Measurements from ENCODE around the gene TF.

TF gene

GRCh38 chr3:133805384-133805701 is 59.1 kb downstream of the TF start:
- in situ Hi-C loops (cut with MboI; ENCODE audit: low sequenced_read_pairs): no loop called here

DNA sequence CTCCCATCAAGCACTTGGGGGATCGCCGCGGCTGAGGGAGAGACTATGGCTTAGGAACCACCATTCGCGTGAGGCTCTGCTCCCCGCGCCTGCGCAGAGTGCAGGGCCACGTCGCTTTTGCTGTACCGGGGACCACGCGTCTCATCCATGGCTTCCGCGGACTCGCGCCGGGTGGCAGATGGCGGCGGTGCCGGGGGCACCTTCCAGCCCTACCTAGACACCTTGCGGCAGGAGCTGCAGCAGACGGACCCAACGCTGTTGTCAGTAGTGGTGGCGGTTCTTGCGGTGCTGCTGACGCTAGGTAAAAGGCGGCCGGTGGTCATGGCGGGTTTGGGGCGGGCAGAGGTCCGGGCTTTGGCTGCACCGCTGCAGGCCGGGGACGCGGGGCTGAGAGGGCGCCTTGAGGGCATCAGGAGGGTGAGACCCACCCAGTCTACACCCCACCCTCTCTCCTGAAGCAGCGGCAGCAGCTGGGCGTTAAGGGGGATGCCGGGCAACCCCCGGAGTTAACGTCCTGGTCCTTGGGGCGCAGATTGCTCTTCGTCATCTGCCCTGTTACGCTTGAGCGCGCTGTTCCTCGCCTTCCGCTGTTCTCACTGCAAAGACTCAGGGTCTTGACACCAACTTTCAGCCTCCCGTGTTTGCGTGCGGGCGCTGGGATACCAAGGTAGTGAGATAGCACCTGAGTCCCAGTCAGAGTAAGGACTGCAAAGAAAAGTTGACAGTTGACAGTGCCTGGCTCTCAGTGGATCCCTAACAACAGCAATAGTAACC is 59.7 kb downstream of the TF start, which contains the start of gene SRPRB:
SRPRB (plus strand) TSS at position 114 of the 774 bp plus-strand sequence; CDS start at position 148, 34 bp downstream.
- in situ Hi-C loops (cut with MboI; ENCODE audit: low sequenced_read_pairs): no loop called here

DNA sequence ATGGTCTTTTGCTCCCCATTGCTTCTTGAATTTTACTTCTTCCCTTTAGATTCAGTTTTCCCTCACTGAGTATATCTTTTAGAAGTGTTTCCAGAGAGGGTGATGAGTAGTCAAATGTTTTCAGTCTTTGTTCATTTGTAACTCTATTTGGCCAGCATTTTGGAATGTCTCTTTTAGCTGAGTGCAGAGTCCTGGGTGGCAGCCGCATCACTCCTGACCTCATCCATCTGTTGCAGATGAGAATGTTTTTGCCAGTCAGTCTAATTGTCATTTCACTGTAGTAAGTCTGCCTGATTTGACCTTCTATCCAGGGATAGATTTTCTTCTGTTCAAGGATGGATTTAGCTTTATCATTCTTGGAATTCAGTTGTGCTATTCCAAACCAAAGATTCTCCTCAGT is 66.7 kb downstream of the TF start:
- in situ Hi-C loops (cut with MboI; ENCODE audit: low sequenced_read_pairs): no loop called here

DNA sequence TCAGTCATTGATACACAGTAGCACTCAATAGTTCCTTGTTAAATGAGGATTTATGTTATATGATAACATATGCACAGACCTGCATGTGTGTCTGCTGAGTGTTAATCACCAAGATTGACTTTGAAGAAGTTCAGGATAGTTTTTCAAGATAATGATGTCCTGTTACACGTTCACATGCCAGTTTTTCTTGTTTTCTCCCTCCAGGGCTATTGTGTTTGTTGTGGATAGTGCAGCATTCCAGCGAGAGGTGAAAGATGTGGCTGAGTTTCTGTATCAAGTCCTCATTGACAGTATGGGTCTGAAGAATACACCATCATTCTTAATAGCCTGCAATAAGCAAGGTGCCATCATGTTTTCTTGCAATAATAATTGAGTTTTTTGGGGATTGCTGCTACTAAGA is 69.2 kb downstream of the TF start:
- in situ Hi-C loops (cut with MboI; ENCODE audit: low sequenced_read_pairs): no loop called here

DNA sequence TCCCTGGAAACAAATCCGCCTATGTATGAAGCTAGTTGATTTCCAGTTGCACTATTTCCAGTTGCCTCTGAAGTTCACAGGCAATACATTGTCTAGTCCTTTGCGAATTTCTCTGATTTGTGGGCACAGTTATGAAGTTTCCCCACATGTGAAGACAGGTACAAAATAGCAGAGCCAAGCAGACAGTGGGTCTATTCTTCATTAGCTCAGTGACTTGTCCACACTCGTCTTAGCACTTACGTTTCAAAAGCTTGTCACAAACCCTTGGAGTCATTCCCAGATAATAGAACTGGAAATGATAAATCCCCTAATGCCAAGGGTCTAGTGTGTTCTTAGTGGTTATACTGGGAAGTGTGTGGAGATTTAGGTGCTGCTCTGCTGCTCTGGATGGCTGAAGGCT is 73.9 kb downstream of the TF start:
- in situ Hi-C loops (cut with MboI; ENCODE audit: low sequenced_read_pairs): loop anchor here (10.0 kb wide), 1 partner anchor 95 kb away; no protein-coding TSS in a partner anchor

- in situ Hi-C loops (cut with MboI; ENCODE audit: low sequenced_read_pairs): loop anchor here (10.0 kb wide), 1 partner anchor 94 kb away; no protein-coding TSS in a partner anchor
Measured at GRCh38 chr3:133820889-133821675, 74.9 kb downstream of the TF start.

DNA sequence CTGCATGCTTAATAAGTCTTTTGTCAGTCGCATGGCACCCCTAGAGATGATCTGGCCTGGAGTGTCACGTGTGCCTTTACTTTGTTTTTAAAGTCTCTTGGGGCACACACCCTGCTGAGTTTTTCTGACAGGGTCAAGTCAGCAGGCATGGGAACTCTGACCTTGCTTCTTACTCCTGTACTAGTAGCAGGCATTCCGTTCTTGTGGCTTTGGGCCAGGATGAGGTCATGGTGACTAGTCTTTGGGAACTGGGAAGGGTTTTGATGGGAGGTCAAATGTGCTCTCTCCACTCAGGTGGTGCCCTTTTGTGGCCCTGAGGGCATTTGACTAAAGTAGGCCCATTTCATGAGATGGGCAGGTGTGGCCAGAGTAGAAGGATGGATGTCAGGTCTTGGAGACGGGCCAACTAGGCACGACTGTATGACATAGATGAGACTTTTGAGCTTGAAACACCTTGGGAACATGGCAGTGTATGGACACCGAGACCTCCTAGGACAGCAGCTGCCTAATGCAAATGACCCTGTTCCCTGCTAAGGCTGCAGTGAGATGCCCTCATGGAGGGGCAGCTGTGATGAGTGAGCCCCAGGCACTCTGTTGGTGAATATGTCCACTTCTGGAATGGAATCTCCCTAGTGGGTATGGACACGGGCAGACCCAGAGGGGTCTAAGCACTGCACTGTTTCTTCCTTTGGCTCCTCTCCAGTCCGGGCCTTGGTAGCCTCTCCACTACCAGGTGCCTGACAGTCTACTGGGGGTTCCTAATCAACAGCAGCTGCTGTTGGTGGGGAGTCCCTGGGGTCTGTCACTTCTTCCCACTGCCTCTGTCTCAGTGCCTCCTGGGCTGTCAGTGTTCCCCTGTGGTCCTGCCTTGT is 75.8 kb downstream of the TF start:
- in situ Hi-C loops (cut with MboI; ENCODE audit: low sequenced_read_pairs): loop anchor here (10.0 kb wide), 1 partner anchor 93 kb away; no protein-coding TSS in a partner anchor

- in situ Hi-C loops (cut with MboI; ENCODE audit: low sequenced_read_pairs): loop anchor here (10.0 kb wide), 1 partner anchor 90 kb away; no protein-coding TSS in a partner anchor
Measured at GRCh38 chr3:133824961-133825485, 78.8 kb downstream of the TF start.

- in situ Hi-C loops (cut with MboI; ENCODE audit: low sequenced_read_pairs): loop anchor here (10.0 kb wide), 1 partner anchor 89 kb away; no protein-coding TSS in a partner anchor
Measured at GRCh38 chr3:133825969-133826727, 80.0 kb downstream of the TF start.

DNA sequence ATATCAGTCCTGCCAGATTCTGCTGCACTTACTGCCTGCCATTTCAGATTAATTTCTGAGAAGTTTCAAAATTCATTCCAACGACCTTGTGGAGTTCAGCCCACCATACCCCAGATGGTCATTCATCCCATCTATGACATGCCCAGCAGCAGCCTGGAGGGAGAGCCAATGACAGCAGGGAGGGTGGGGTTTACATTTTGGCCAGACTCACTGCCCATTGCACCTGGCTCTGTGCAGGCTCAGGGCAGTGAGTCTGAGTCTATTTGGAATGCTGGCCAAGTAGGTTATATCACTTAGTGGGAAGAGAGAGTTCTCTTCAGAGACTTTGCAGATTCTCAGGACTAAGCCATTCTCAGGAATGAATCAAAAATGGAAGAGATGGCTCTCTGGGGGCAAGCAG is 80.9 kb downstream of the TF start:
- in situ Hi-C loops (cut with MboI; ENCODE audit: low sequenced_read_pairs): loop anchor here (10.0 kb wide), 1 partner anchor 88 kb away; no protein-coding TSS in a partner anchor

DNA sequence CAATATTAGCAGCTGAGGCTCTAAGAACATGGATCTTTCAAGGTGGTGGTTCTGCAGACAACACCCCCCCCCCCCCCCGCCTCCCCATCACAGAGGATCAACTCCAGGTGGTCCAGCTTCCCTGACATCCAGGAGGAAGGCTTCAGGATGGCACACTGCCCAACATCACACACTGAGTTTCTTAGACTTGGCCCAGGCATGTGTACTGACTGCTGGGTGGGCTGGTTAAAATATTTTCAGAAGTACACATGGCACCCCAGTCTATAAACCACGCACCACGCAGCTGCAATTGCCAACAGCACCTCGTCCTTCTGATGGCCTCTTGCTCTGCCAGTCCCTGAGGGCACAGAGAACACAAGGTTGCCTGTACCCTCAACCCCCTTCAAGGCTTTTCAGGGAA is 81.5 kb downstream of the TF start:
- in situ Hi-C loops (cut with MboI; ENCODE audit: low sequenced_read_pairs): loop anchor here (10.0 kb wide), 1 partner anchor 87 kb away; no protein-coding TSS in a partner anchor

GRCh38 chr3:133828576-133829309 is 82.5 kb downstream of the TF start:
- in situ Hi-C loops (cut with MboI; ENCODE audit: low sequenced_read_pairs): loop anchor here (10.0 kb wide), 1 partner anchor 86 kb away; no protein-coding TSS in a partner anchor

- in situ Hi-C loops (cut with MboI; ENCODE audit: low sequenced_read_pairs): loop anchor here (10.0 kb wide), 1 partner anchor 85 kb away; no protein-coding TSS in a partner anchor
Measured at GRCh38 chr3:133829310-133829707, 83.1 kb downstream of the TF start.

DNA sequence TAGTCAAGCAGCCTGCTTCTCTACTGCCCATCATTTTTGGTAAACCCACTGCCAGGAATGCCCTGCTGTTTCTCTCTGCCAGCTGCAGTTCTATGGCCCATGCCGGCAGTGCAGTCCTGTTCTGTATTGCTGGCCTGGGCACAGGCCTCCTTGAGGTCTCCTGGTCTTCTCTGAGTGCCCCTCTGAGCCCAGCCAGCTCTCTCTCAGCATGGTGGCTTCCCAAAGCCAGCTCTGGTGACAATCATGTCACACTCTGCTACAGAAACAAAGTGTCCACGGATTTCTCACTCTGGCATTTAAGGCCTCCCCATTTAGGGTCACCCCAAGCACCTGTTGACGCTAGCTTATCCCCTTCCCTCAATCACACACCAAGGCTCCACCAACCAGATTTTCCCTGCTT is 83.9 kb downstream of the TF start:
- in situ Hi-C loops (cut with MboI; ENCODE audit: low sequenced_read_pairs): no loop called here

GRCh38 chr3:133831966-133832801 is 86.0 kb downstream of the TF start:
- in situ Hi-C loops (cut with MboI; ENCODE audit: low sequenced_read_pairs): no loop called here

DNA sequence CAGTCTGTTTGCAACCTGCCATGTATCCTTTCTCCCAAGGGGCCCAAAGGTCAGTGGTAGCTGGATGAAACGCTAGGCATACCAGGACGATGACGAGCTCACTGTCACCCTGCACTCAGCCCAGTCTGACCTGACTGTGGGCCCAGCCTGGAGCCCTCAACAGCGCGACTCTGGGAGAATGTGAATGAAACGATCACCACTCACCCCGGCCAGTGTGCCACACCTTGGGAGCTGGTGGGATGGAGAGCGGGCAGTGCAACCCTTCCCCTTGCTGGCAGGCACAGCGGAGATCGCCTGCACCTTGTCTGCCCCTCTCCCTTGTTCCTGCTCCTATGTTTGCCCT is 86.6 kb downstream of the TF start:
- in situ Hi-C loops (cut with MboI; ENCODE audit: low sequenced_read_pairs): no loop called here

GRCh38 chr3:133833267-133833666 is 87.1 kb downstream of the TF start:
- in situ Hi-C loops (cut with MboI; ENCODE audit: low sequenced_read_pairs): no loop called here
